Tibial artery (tissue), 4 donors: ENCODE results near the gene ESD.
"Not testable (repeated sequence)": the region's sequence is repeated elsewhere in the genome, so short reads cannot be mapped to it uniquely, and the experiment has no call there.

Experiments
- DNase-seq, 2 donors: peaks; one replicate each; pipeline ENCODE4 v3.0.0-alpha.2; 2019
- H3K27ac ChIP-seq, 2 donors: fragments of 200-600 bp; sonication (generic) in 1 of 2; 1 replicate in 1 of 2; 2 replicates in 1 of 2; pipeline ENCODE4 v1.5.1; 2018 to 2019; ENCODE audit warnings: mild to moderate bottlenecking in 1 of 2
- H3K27me3 ChIP-seq, 2 donors: fragments of 200-600 bp; sonication (generic) in 1 of 2; one replicate each; pipeline versions ENCODE4 v1.5.1 to v1.6.0; 2016 to 2019
- H3K36me3 ChIP-seq, 3 donors: fragments of 200-600 bp; sonication (generic) in 2 of 3; one replicate each; pipeline ENCODE4 v1.5.1; 2016 to 2019; ENCODE audit warnings: mild to moderate bottlenecking in 2 of 3
- H3K4me1 ChIP-seq, 4 donors: fragments of 200-600 bp; sonication (generic) in 2 of 4; 1 replicate in 3 of 4; 2 replicates in 1 of 4; pipeline ENCODE4 v1.5.1; 2016 to 2019
- H3K4me3 ChIP-seq, 2 donors: fragments of 200-600 bp; sonication (generic) in 1 of 2; 1 replicate in 1 of 2; 2 replicates in 1 of 2; pipeline ENCODE4 v1.5.1; 2018 to 2019; ENCODE audit warnings: mild to moderate bottlenecking in 2 of 2
- H3K9me3 ChIP-seq, 3 donors: fragments of 200-600 bp; sonication (generic) in 1 of 3; one replicate each; pipeline ENCODE4 v1.5.1; 2016 to 2019
- CTCF ChIP-seq, 2 experiments: fragments of 200-600 bp in 1 of 2; fragments of 450-650 bp in 1 of 2; IDR thresholded peaks; one replicate each; pipeline ENCODE4 v1.5.1; 2017 to 2019; ENCODE audit warnings: antibody characterized with exemption in 2 of 2, mild to moderate bottlenecking in 1 of 2, moderate library complexity in 1 of 2
- intact Hi-C: fragments of 100-400 bp; cut with DNase I; formaldehyde crosslinking; loops from one replicate; pipeline ENCODE4 v1.15.0; 2023; ENCODE audit warnings: low total_unique reads

Gene ESD

GRCh38 chr13:46817095-46817494 lies 20.1 kb upstream of the ESD start:
- H3K4me1 ChIP-seq = no peaks in the 10 kb centered on the region
- no peaks in the 10 kb centered on the region for H3K36me3 ChIP-seq
- no peak for TF ChIP-seq CTCF (IDR thresholded peaks at IDR 0.05)
- no peak overlapping the region for H3K4me3 ChIP-seq
- DNase-seq = no peak
- no peak overlapping the region for H3K27ac ChIP-seq
- intact Hi-C loops = no loop called here
- peaks cover 0 to 8% (median 4%) of the 10 kb centered on the region in 3 donors for H3K9me3 ChIP-seq
- H3K27me3 ChIP-seq = no peaks in the 10 kb centered on the region

- no peak for DNase-seq
- no peaks in the 10 kb centered on the region for H3K36me3 ChIP-seq
- H3K9me3 ChIP-seq = peaks cover 0 to 9% (median 5%) of the 10 kb centered on the region in 3 donors
- no peak for TF ChIP-seq CTCF (IDR thresholded peaks at IDR 0.05)
- intact Hi-C loops = no loop called here
- no peak overlapping the region for H3K4me3 ChIP-seq
- H3K4me1 ChIP-seq = no peaks in the 10 kb centered on the region
- H3K27me3 ChIP-seq = no peaks in the 10 kb centered on the region
- no peak overlapping the region for H3K27ac ChIP-seq
Observed at GRCh38 chr13:46816371-46816770, 19.4 kb upstream of the ESD start.

GRCh38 chr13:46812301-46812797 lies 15.4 kb upstream of the ESD start:
- Histone ChIP-seq H3K27ac (no peak overlapping the region), H3K9me3 (peaks cover 0 to 9% (median 5%) of the 10 kb centered on the region in 3 donors), H3K4me3 (no peak overlapping the region), H3K27me3 (no peaks in the 10 kb centered on the region), H3K4me1 (no peaks in the 10 kb centered on the region), H3K36me3 (no peaks in the 10 kb centered on the region)
- TF ChIP-seq CTCF (IDR thresholded peaks at IDR 0.05) = no peak
- intact Hi-C loops = no loop called here
- DNase-seq = no peak

- H3K4me1 ChIP-seq = no peaks in the 10 kb centered on the region
- intact Hi-C loops = no loop called here
- peaks cover 0 to 9% (median 5%) of the 10 kb centered on the region in 3 donors for H3K9me3 ChIP-seq
- DNase-seq = no peak
- H3K36me3 ChIP-seq = no peaks in the 10 kb centered on the region
- H3K27me3 ChIP-seq = no peaks in the 10 kb centered on the region
- no peak overlapping the region for H3K4me3 ChIP-seq
- no peak overlapping the region for H3K27ac ChIP-seq
- TF ChIP-seq CTCF (IDR thresholded peaks at IDR 0.05) = no peak
Observed at GRCh38 chr13:46810440-46810839, 13.5 kb upstream of the ESD start.

GRCh38 chr13:46804921-46805320 lies 8.0 kb upstream of the ESD start:
- H3K4me3 ChIP-seq, H3K27me3 ChIP-seq, intact Hi-C loops, DNase-seq, H3K36me3 ChIP-seq, H3K27ac ChIP-seq, H3K9me3 ChIP-seq, H3K4me1 ChIP-seq: not testable (repeated sequence)

GRCh38 chr13:46804391-46804815 lies 7.4 kb upstream of the ESD start:
- Histone ChIP-seq H3K4me1 (peaks cover 0 to 9% (median 0%) of the 10 kb centered on the region in 4 donors), H3K4me3 (no peak overlapping the region), H3K9me3 (no peaks in the 10 kb centered on the region), H3K36me3 (no peaks in the 10 kb centered on the region), H3K27ac (no peak overlapping the region), H3K27me3 (no peaks in the 10 kb centered on the region)
- DNase-seq = no peak
- TF ChIP-seq CTCF (IDR thresholded peaks at IDR 0.05) = no peak
- intact Hi-C loops = no loop called here
